ENCODE results near the gene FRS2.

FRS2 gene

GRCh38 chr12:69620921-69621320, 150.7 kb downstream of the FRS2 start:
- no peaks in the 10 kb centered on the region for H3K79me1 ChIP-seq (replicated peaks; ENCODE audit: low read length, poor library complexity, severe bottlenecking)
- H3K9ac ChIP-seq (ENCODE audit: low read length) = no peak overlapping the region
- no peak overlapping the region for H4K91ac ChIP-seq (ENCODE audit: low read length)
- H3K23ac ChIP-seq (ENCODE audit: low read length in 2 of 2) = no peak overlapping the region
- no peak for DNase-seq
- H2BK12ac ChIP-seq (ENCODE audit: low read length in 2 of 2) = no peak overlapping the region
- no peak overlapping the region for H3K27ac ChIP-seq (ENCODE audit: low read length, poor library complexity, severe bottlenecking)
- H3K4me3 ChIP-seq (ENCODE audit: insufficient read depth in 1 of 2, low read depth in 1 of 2, low read length in 2 of 2) = no peak overlapping the region
- H3K4ac ChIP-seq (ENCODE audit: low read depth in 1 of 2, low read length in 2 of 2) = no peak overlapping the region
- H3K27me3 ChIP-seq (ENCODE audit: control insufficient read depth in 1 of 2, insufficient read depth in 1 of 2, low read length in 2 of 2) = peaks cover 4 to 7% of the 10 kb centered on the region in 2 experiments
- H2BK120ac ChIP-seq (ENCODE audit: low read depth, low read length) = no peak overlapping the region
- no peak overlapping the region for H2BK5ac ChIP-seq (ENCODE audit: low read depth, low read length, poor library complexity, severe bottlenecking)
- no peak overlapping the region for H2AFZ ChIP-seq (ENCODE audit: low read depth, low read length)
- 92% methylated on average over 2 of the region's 2 CpGs for WGBS
- H2AK5ac ChIP-seq (ENCODE audit: low read length, severe bottlenecking) = no peak overlapping the region
- no peaks in the 10 kb centered on the region for H3K36me3 ChIP-seq (ENCODE audit: control insufficient read depth in 1 of 2, insufficient read depth in 2 of 2, low read depth in 1 of 2, low read length in 2 of 2)
- no peak overlapping the region for H3K18ac ChIP-seq (ENCODE audit: low read depth in 1 of 2, low read length in 2 of 2)
- peaks cover 2% of the 10 kb centered on the region for H3K4me1 ChIP-seq (ENCODE audit: control insufficient read depth, insufficient read depth, low read depth, low read length)
- H3K9me3 ChIP-seq (ENCODE audit: control insufficient read depth, low read length) = no peaks in the 10 kb centered on the region
- no peak overlapping the region for H2BK15ac ChIP-seq (ENCODE audit: low read depth, poor library complexity, severe bottlenecking)
- no peak overlapping the region for H3K4me2 ChIP-seq (ENCODE audit: low read length, poor library complexity, severe bottlenecking)
- no peak overlapping the region for H4K8ac ChIP-seq (ENCODE audit: low read length)
- H3K14ac ChIP-seq (ENCODE audit: low read length in 2 of 2) = no peak overlapping the region

DNA sequence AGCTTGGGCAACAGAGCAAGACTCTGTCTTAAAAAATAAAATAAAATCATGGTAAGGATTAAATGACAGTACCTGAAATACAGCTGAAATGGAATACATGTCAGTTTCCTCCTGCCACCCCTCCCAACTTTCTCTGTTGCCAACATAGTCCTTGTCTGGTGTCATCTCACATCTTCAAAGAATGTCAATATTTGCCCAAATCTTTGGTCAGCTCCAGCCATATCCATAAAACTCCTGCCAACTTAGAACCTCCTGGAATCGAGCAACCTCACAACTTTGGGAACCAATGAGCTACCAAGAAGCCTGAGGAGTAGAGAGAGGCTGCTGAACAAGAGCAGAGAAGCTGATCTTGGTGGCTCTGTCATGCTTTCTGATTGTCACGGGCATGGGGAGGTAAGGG, 151.4 kb downstream of the FRS2 start:
- Histone ChIP-seq H3K36me3 (ENCODE audit: control insufficient read depth in 1 of 2, insufficient read depth in 2 of 2, low read depth in 1 of 2, low read length in 2 of 2) (no peaks in the 10 kb centered on the region), H3K27ac (ENCODE audit: low read length, poor library complexity, severe bottlenecking) (no peak overlapping the region), H3K4ac (ENCODE audit: low read depth in 1 of 2, low read length in 2 of 2) (no peak overlapping the region), H2AK5ac (ENCODE audit: low read length, severe bottlenecking) (no peak overlapping the region), H3K4me2 (ENCODE audit: low read length, poor library complexity, severe bottlenecking) (no peak overlapping the region), H4K8ac (ENCODE audit: low read length) (no peak overlapping the region), H2BK5ac (ENCODE audit: low read depth, low read length, poor library complexity, severe bottlenecking) (no peak overlapping the region), H3K14ac (ENCODE audit: low read length in 2 of 2) (no peak overlapping the region), H3K18ac (ENCODE audit: low read depth in 1 of 2, low read length in 2 of 2) (no peak overlapping the region), H3K9ac (ENCODE audit: low read length) (no peak overlapping the region), H3K9me3 (ENCODE audit: control insufficient read depth, low read length) (no peaks in the 10 kb centered on the region), H2AFZ (ENCODE audit: low read depth, low read length) (no peak overlapping the region), H3K4me3 (ENCODE audit: insufficient read depth in 1 of 2, low read depth in 1 of 2, low read length in 2 of 2) (no peak overlapping the region), H3K79me1 (replicated peaks; ENCODE audit: low read length, poor library complexity, severe bottlenecking) (no peaks in the 10 kb centered on the region), H3K23ac (ENCODE audit: low read length in 2 of 2) (no peak overlapping the region), H4K91ac (ENCODE audit: low read length) (no peak overlapping the region), H3K27me3 (ENCODE audit: control insufficient read depth in 1 of 2, insufficient read depth in 1 of 2, low read length in 2 of 2) (peaks cover 4 to 6% of the 10 kb centered on the region in 2 experiments), H2BK15ac (ENCODE audit: low read depth, poor library complexity, severe bottlenecking) (no peak overlapping the region), H3K4me1 (ENCODE audit: control insufficient read depth, insufficient read depth, low read depth, low read length) (peaks cover 2% of the 10 kb centered on the region), H2BK12ac (ENCODE audit: low read length in 2 of 2) (no peak overlapping the region), H2BK120ac (ENCODE audit: low read depth, low read length) (no peak overlapping the region)
- no peak for DNase-seq
- 80% methylated on average over 2 of the region's 2 CpGs for WGBS

DNA sequence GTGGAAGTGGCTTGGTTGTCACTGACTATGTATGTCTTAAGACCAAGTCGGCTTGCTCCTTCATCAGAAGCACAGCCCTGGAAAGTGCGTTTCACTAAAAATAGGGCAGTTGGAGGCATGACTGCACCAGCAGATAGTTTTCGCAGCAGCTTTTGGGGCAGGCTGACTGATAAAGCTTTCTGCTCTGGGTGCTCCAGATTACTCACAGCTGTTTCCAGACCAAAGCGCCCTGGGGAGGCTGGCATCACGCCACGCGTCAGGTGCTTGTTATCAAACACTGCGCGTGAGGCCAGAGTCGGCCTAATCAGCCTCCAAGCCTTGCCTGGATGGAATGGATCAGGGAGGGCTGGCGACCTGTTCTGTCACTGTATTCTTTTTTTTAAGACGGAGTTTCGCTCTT, 153.8 kb downstream of the FRS2 start:
- no peak overlapping the region for H2BK5ac ChIP-seq (ENCODE audit: low read depth, low read length, poor library complexity, severe bottlenecking)
- H3K9ac ChIP-seq (ENCODE audit: low read length) = no peak overlapping the region
- H2BK12ac ChIP-seq (ENCODE audit: low read length in 2 of 2) = no peak overlapping the region
- H3K4ac ChIP-seq (ENCODE audit: low read depth in 1 of 2, low read length in 2 of 2) = no peak overlapping the region
- H3K79me1 ChIP-seq (replicated peaks; ENCODE audit: low read length, poor library complexity, severe bottlenecking) = no peaks in the 10 kb centered on the region
- no peak overlapping the region for H2BK15ac ChIP-seq (ENCODE audit: low read depth, poor library complexity, severe bottlenecking)
- no peak overlapping the region for H3K4me2 ChIP-seq (ENCODE audit: low read length, poor library complexity, severe bottlenecking)
- WGBS = 96% methylated on average over 13 of the region's 13 CpGs
- no peak overlapping the region for H3K18ac ChIP-seq (ENCODE audit: low read depth in 1 of 2, low read length in 2 of 2)
- no peak overlapping the region for H2BK120ac ChIP-seq (ENCODE audit: low read depth, low read length)
- H2AFZ ChIP-seq (ENCODE audit: low read depth, low read length) = no peak overlapping the region
- no peak overlapping the region for H2AK5ac ChIP-seq (ENCODE audit: low read length, severe bottlenecking)
- no peak for DNase-seq
- H3K9me3 ChIP-seq (ENCODE audit: control insufficient read depth, low read length) = no peaks in the 10 kb centered on the region
- no peaks in the 10 kb centered on the region for H3K36me3 ChIP-seq (ENCODE audit: control insufficient read depth in 1 of 2, insufficient read depth in 2 of 2, low read depth in 1 of 2, low read length in 2 of 2)
- H4K8ac ChIP-seq (ENCODE audit: low read length) = no peak overlapping the region
- peaks cover 2% of the 10 kb centered on the region for H3K4me1 ChIP-seq (ENCODE audit: control insufficient read depth, insufficient read depth, low read depth, low read length)
- no peak overlapping the region for H3K14ac ChIP-seq (ENCODE audit: low read length in 2 of 2)
- no peak overlapping the region for H3K23ac ChIP-seq (ENCODE audit: low read length in 2 of 2)
- no peak overlapping the region for H3K27ac ChIP-seq (ENCODE audit: low read length, poor library complexity, severe bottlenecking)
- H3K27me3 ChIP-seq (ENCODE audit: control insufficient read depth in 1 of 2, insufficient read depth in 1 of 2, low read length in 2 of 2) = peaks cover 0 to 4% of the 10 kb centered on the region in 2 experiments
- no peak overlapping the region for H3K4me3 ChIP-seq (ENCODE audit: insufficient read depth in 1 of 2, low read depth in 1 of 2, low read length in 2 of 2)
- H4K91ac ChIP-seq (ENCODE audit: low read length) = no peak overlapping the region

DNA sequence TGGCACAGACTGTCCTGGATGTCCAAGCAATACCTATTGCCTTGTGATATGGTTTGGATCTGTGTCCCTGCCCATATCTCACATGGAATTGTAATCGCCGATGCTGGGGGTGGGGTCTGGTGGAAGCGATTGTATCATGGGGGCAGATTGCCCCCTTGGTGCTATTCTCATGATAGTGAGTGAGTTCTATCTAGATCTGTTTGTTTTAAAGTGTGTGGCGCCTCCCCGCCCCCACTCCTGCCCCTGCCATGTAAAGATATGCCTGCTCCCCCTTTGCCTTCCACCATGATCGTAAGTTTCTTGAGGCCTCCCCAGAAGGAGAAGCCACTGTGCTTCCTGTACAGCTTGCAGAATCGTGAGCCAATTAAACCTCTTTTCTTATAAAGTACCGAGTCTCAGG, 157.3 kb downstream of the FRS2 start:
- Histone ChIP-seq H3K4me1 (ENCODE audit: control insufficient read depth, insufficient read depth, low read depth, low read length) (peaks cover 2% of the 10 kb centered on the region), H3K36me3 (ENCODE audit: control insufficient read depth in 1 of 2, insufficient read depth in 2 of 2, low read depth in 1 of 2, low read length in 2 of 2) (no peaks in the 10 kb centered on the region), H3K4ac (ENCODE audit: low read depth in 1 of 2, low read length in 2 of 2) (no peak overlapping the region), H2BK120ac (ENCODE audit: low read depth, low read length) (no peak overlapping the region), H2AK5ac (ENCODE audit: low read length, severe bottlenecking) (no peak overlapping the region), H4K91ac (ENCODE audit: low read length) (no peak overlapping the region), H2BK12ac (ENCODE audit: low read length in 2 of 2) (no peak overlapping the region), H3K23ac (ENCODE audit: low read length in 2 of 2) (no peak overlapping the region), H3K4me3 (ENCODE audit: insufficient read depth in 1 of 2, low read depth in 1 of 2, low read length in 2 of 2) (no peak overlapping the region), H3K27ac (ENCODE audit: low read length, poor library complexity, severe bottlenecking) (no peak overlapping the region), H3K79me1 (replicated peaks; ENCODE audit: low read length, poor library complexity, severe bottlenecking) (no peaks in the 10 kb centered on the region), H2BK15ac (ENCODE audit: low read depth, poor library complexity, severe bottlenecking) (no peak overlapping the region), H3K27me3 (ENCODE audit: control insufficient read depth in 1 of 2, insufficient read depth in 1 of 2, low read length in 2 of 2) (peaks cover 0 to 4% of the 10 kb centered on the region in 2 experiments), H2BK5ac (ENCODE audit: low read depth, low read length, poor library complexity, severe bottlenecking) (no peak overlapping the region), H2AFZ (ENCODE audit: low read depth, low read length) (no peak overlapping the region), H3K4me2 (ENCODE audit: low read length, poor library complexity, severe bottlenecking) (no peak overlapping the region), H3K9me3 (ENCODE audit: control insufficient read depth, low read length) (no peaks in the 10 kb centered on the region), H3K9ac (ENCODE audit: low read length) (no peak overlapping the region), H4K8ac (ENCODE audit: low read length) (no peak overlapping the region), H3K14ac (ENCODE audit: low read length in 2 of 2) (no peak overlapping the region), H3K18ac (ENCODE audit: low read depth in 1 of 2, low read length in 2 of 2) (no peak overlapping the region)
- WGBS = 70% methylated on average over 5 of the region's 8 CpGs
- no peak for DNase-seq

All from mesenchymal stem cell (in vitro differentiated cells and primary cell).